ENCODE results near the gene NR1D2.

The NR1D2 gene

DNA sequence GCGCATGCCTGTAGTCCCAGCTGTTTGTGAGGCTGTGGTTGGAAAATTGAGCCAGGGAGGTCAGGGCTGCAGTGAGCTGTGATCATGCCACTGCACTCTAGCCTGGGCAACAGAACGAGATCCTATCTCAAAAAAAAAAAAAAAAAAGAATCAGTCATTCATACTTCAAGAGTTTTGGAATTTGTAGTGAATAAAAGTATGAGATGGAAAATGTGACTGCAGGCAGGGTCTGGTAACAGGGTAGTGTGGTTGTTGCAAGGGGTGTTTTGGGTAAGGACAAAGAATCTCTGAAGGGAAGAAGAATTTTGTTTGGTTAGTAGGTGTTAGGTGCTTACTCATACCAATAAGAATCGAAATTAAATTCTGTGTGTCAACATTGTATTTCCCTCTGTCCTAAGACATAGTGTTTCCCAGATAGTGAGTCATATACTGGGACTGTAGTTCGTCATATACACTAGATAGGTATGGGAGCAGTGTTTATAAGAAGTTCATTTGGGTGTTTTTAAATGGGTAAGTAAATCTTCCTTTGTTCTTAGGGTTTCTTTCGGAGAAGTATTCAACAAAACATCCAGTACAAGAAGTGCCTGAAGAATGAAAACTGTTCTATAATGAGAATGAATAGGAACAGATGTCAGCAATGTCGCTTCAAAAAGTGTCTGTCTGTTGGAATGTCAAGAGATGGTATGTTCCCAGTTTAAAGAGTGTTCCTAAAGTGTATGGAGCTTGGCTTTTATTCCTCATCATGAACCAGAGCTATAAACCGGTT, 14.2 kb downstream of the NR1D2 start:
- Histone ChIP-seq H3K4me3 (ENCODE audit: low read depth in 1 of 2, low read length in 2 of 2) (no peak overlapping the region), H3K27ac (ENCODE audit: low read depth, low read length) (no peak overlapping the region), H3K27me3 (ENCODE audit: control insufficient read depth in 1 of 2, insufficient read depth in 2 of 2, low read length in 2 of 2) (no peaks in the 10 kb centered on the region), H3K4me1 (ENCODE audit: control insufficient read depth in 1 of 2, insufficient read depth in 2 of 2, low read length in 2 of 2) (no peaks in the 10 kb centered on the region), H3K9me3 (ENCODE audit: control insufficient read depth in 1 of 2, low read length in 2 of 2) (no peaks in the 10 kb centered on the region), H3K9ac (ENCODE audit: low read depth in 1 of 2, low read length in 2 of 2) (no peak overlapping the region), H3K36me3 (ENCODE audit: control insufficient read depth in 1 of 2, insufficient read depth in 2 of 2, low read length in 2 of 2) (peaks cover 13 to 42% of the 10 kb centered on the region in 2 donors)

DNA sequence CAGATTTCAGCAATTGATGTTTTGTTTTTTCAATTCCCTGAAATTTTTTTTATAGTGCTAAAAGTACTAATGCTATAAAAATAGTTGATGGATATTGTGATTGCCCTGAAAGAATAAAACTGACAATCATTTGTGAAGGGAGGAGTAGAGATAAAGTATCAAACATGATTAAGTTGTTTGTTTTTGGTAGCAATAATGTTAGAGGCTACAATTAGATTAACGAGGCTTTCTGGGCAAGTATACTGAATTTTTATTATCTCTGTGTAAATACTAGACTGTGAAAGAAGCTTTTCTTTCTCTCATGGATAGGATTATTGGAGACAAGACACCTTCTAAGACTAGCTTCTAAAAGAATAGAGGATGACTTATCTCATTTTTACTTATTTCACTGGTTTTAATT, 15.6 kb downstream of the NR1D2 start:
- no peaks in the 10 kb centered on the region for H3K9me3 ChIP-seq (ENCODE audit: control insufficient read depth in 1 of 2, low read length in 2 of 2)
- H3K9ac ChIP-seq (ENCODE audit: low read depth in 1 of 2, low read length in 2 of 2), result no peak overlapping the region
- no peak overlapping the region for H3K27ac ChIP-seq (ENCODE audit: low read depth, low read length)
- H3K27me3 ChIP-seq (ENCODE audit: control insufficient read depth in 1 of 2, insufficient read depth in 2 of 2, low read length in 2 of 2), result no peaks in the 10 kb centered on the region
- no peak overlapping the region for H3K4me3 ChIP-seq (ENCODE audit: low read depth in 1 of 2, low read length in 2 of 2)
- H3K36me3 ChIP-seq (ENCODE audit: control insufficient read depth in 1 of 2, insufficient read depth in 2 of 2, low read length in 2 of 2), result peaks cover 9 to 42% of the 10 kb centered on the region in 2 donors
- no peaks in the 10 kb centered on the region for H3K4me1 ChIP-seq (ENCODE audit: control insufficient read depth in 1 of 2, insufficient read depth in 2 of 2, low read length in 2 of 2)

DNA sequence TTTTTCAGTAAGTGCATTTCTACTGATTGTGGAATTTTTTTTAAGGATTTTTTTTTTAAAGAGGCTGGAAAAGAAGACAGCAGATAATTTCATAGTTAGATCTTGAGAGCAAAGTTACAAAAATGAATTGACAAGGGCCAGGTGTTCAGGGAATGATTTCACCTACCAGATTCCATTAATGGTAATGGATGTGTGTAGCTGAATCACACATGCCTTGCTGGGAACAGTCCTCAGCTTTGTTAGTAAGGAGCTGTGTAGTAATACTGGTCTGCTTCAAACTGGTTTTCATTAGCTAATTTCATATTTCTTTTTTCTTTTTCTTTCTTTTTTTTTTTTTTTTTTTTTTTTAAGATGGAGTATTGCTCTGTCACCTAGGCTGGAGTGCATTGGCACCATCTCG, 16.0 kb downstream of the NR1D2 start:
- Histone ChIP-seq H3K4me1 (ENCODE audit: control insufficient read depth in 1 of 2, insufficient read depth in 2 of 2, low read length in 2 of 2) (no peaks in the 10 kb centered on the region), H3K9me3 (ENCODE audit: control insufficient read depth in 1 of 2, low read length in 2 of 2) (no peaks in the 10 kb centered on the region), H3K9ac (ENCODE audit: low read depth in 1 of 2, low read length in 2 of 2) (no peak overlapping the region), H3K36me3 (ENCODE audit: control insufficient read depth in 1 of 2, insufficient read depth in 2 of 2, low read length in 2 of 2) (peaks cover 13 to 46% of the 10 kb centered on the region in 2 donors), H3K27me3 (ENCODE audit: control insufficient read depth in 1 of 2, insufficient read depth in 2 of 2, low read length in 2 of 2) (no peaks in the 10 kb centered on the region), H3K4me3 (ENCODE audit: low read depth in 1 of 2, low read length in 2 of 2) (no peak overlapping the region), H3K27ac (ENCODE audit: low read depth, low read length) (no peak overlapping the region)

- no peaks in the 10 kb centered on the region for H3K4me1 ChIP-seq (ENCODE audit: control insufficient read depth in 1 of 2, insufficient read depth in 2 of 2, low read length in 2 of 2)
- H3K36me3 ChIP-seq (ENCODE audit: control insufficient read depth in 1 of 2, insufficient read depth in 2 of 2, low read length in 2 of 2), result peaks cover 16 to 41% of the 10 kb centered on the region in 2 donors
- no peaks in the 10 kb centered on the region for H3K27me3 ChIP-seq (ENCODE audit: control insufficient read depth in 1 of 2, insufficient read depth in 2 of 2, low read length in 2 of 2)
Measured at GRCh38 chr3:23961913-23962312, 16.8 kb downstream of the NR1D2 start.

DNA sequence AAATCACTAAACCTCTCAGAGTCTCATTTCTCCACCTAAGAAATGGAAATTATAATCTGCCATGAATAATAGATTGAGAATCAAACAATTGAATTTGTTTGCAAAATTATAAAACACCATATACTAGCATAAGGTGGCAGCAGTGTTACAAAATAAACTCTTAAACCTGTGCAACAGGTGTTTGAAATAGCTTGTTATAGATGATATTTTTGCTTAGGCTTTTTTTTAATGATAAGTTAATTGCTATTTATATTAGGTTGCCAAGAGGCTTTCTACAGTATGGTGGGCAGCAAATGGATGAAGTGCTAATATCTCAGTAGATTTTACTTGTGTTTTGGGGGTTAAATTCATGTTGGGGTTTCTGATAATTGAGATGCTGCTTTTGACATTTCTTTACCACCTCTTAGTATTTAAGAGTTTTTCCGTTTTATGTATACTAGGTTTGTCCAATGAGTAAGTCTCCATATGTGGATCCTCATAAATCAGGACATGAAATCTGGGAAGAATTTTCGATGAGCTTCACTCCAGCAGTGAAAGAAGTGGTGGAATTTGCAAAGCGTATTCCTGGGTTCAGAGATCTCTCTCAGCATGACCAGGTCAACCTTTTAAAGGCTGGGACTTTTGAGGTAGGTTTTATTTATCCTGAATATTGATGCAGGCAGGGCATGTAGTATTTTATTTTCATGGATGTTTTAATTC, 19.6 kb downstream of the NR1D2 start:
- Histone ChIP-seq H3K4me1 (ENCODE audit: control insufficient read depth in 1 of 2, insufficient read depth in 2 of 2, low read length in 2 of 2) (no peaks in the 10 kb centered on the region), H3K36me3 (ENCODE audit: control insufficient read depth in 1 of 2, insufficient read depth in 2 of 2, low read length in 2 of 2) (peaks cover 28 to 56% of the 10 kb centered on the region in 2 donors), H3K9me3 (ENCODE audit: control insufficient read depth in 1 of 2, low read length in 2 of 2) (no peaks in the 10 kb centered on the region), H3K9ac (ENCODE audit: low read depth in 1 of 2, low read length in 2 of 2) (no peak overlapping the region), H3K27me3 (ENCODE audit: control insufficient read depth in 1 of 2, insufficient read depth in 2 of 2, low read length in 2 of 2) (no peaks in the 10 kb centered on the region), H3K27ac (ENCODE audit: low read depth, low read length) (no peak overlapping the region), H3K4me3 (ENCODE audit: low read depth in 1 of 2, low read length in 2 of 2) (no peak overlapping the region)

More at GRCh38 chr3:23961913-23962312, 16.8 kb downstream of the NR1D2 start:
- no peaks in the 10 kb centered on the region for H3K9me3 ChIP-seq (ENCODE audit: control insufficient read depth in 1 of 2, low read length in 2 of 2)
- no peak overlapping the region for H3K27ac ChIP-seq (ENCODE audit: low read depth, low read length)
- H3K4me3 ChIP-seq (ENCODE audit: low read depth in 1 of 2, low read length in 2 of 2), result no peak overlapping the region
- no peak overlapping the region for H3K9ac ChIP-seq (ENCODE audit: low read depth in 1 of 2, low read length in 2 of 2)

DNA sequence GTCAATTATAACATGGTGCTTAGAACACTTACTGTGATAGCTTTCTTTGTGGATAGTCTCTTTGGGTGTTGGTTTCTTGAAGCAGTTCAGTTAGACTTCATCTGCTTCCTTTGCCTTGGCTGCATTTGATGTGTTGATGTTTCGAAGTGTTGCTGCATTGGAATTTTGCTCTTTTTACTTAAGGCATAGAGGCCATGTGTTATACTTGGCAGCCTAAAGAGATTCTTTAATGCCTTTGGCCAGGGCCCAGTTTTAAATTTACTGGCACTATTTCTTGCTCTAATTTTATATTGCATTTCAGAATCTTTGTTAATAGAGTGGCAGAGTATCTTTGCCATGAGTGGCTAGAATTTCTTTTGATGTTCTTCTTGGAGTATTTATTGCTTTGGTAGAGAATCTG, 21.2 kb downstream of the NR1D2 start:
- H3K4me1 ChIP-seq (ENCODE audit: control insufficient read depth in 1 of 2, insufficient read depth in 2 of 2, low read length in 2 of 2), result no peaks in the 10 kb centered on the region
- no peaks in the 10 kb centered on the region for H3K27me3 ChIP-seq (ENCODE audit: control insufficient read depth in 1 of 2, insufficient read depth in 2 of 2, low read length in 2 of 2)
- no peak overlapping the region for H3K27ac ChIP-seq (ENCODE audit: low read depth, low read length)
- peaks cover 28 to 40% of the 10 kb centered on the region in 2 donors for H3K36me3 ChIP-seq (ENCODE audit: control insufficient read depth in 1 of 2, insufficient read depth in 2 of 2, low read length in 2 of 2)
- H3K4me3 ChIP-seq (ENCODE audit: low read depth in 1 of 2, low read length in 2 of 2), result no peak overlapping the region
- H3K9me3 ChIP-seq (ENCODE audit: control insufficient read depth in 1 of 2, low read length in 2 of 2), result no peaks in the 10 kb centered on the region
- no peak overlapping the region for H3K9ac ChIP-seq (ENCODE audit: low read depth in 1 of 2, low read length in 2 of 2)

DNA sequence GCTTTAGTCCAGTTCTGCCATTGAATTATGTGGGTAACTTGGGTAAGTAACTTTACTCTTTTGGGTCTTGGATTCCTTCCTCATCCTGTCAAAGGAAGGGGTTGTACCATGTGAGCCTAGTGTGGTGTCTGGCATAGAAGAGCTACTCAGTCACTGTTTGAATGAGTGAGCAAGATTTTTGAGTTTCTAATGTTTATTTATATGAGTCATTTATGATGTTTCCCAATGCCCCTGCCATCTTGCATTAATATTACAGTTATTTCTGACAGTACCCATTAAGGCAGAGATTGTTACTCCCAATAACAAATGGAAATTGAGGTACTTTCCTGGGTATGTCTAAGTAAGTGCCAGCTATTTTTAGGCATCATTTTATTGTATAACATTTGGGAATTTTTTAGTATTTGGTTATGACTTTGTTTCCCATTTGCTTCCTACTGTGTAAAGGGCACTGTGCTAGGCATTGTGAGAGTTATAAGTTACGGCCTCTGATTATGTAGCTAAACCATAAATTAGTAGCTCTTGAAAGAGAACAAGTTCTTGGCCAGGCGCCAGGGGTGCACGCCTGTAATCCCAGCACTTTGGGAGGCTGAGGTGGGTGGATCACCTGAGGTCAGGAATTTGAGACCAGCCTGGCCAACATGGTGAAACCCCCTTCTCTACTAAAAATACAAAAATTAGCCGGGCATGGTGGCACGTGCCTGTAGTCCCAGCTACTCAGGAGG, 23.5 kb downstream of the NR1D2 start:
- peaks cover 23 to 28% of the 10 kb centered on the region in 2 donors for H3K36me3 ChIP-seq (ENCODE audit: control insufficient read depth in 1 of 2, insufficient read depth in 2 of 2, low read length in 2 of 2)
- H3K9ac ChIP-seq (ENCODE audit: low read depth in 1 of 2, low read length in 2 of 2), result no peak overlapping the region
- no peaks in the 10 kb centered on the region for H3K27me3 ChIP-seq (ENCODE audit: control insufficient read depth in 1 of 2, insufficient read depth in 2 of 2, low read length in 2 of 2)
- H3K4me1 ChIP-seq (ENCODE audit: control insufficient read depth in 1 of 2, insufficient read depth in 2 of 2, low read length in 2 of 2), result no peaks in the 10 kb centered on the region
- H3K9me3 ChIP-seq (ENCODE audit: control insufficient read depth in 1 of 2, low read length in 2 of 2), result no peaks in the 10 kb centered on the region
- H3K27ac ChIP-seq (ENCODE audit: low read depth, low read length), result no peak overlapping the region
- H3K4me3 ChIP-seq (ENCODE audit: low read depth in 1 of 2, low read length in 2 of 2), result no peak overlapping the region

GRCh38 chr3:23969393-23969792, 24.3 kb downstream of the NR1D2 start:
- Histone ChIP-seq H3K27ac (ENCODE audit: low read depth, low read length) (no peak overlapping the region), H3K9ac (ENCODE audit: low read depth in 1 of 2, low read length in 2 of 2) (no peak overlapping the region), H3K36me3 (ENCODE audit: control insufficient read depth in 1 of 2, insufficient read depth in 2 of 2, low read length in 2 of 2) (peaks cover 23 to 31% of the 10 kb centered on the region in 2 donors), H3K9me3 (ENCODE audit: control insufficient read depth in 1 of 2, low read length in 2 of 2) (no peaks in the 10 kb centered on the region), H3K4me1 (ENCODE audit: control insufficient read depth in 1 of 2, insufficient read depth in 2 of 2, low read length in 2 of 2) (no peaks in the 10 kb centered on the region), H3K27me3 (ENCODE audit: control insufficient read depth in 1 of 2, insufficient read depth in 2 of 2, low read length in 2 of 2) (no peaks in the 10 kb centered on the region), H3K4me3 (ENCODE audit: low read depth in 1 of 2, low read length in 2 of 2) (no peak overlapping the region)

DNA sequence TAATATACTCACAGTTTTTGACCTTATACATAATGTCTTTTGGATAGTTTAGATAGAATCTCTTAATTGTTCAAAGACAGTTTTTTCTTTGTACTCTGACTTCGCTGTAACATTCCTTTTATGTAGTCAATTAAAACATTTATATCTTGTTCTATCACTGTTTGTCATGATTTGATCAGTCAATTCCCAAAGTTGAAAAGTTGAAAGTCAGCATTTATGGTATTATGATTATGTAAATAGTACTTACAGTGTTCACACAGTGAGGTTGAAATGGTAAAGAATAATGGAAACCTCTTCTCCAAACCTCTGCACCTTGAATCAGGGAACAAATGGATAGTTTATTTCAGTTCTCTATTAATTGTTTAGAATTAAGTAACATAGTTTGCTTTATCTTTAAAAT, 26.6 kb downstream of the NR1D2 start:
- Histone ChIP-seq H3K9me3 (ENCODE audit: control insufficient read depth in 1 of 2, low read length in 2 of 2) (peaks cover 0 to 3% of the 10 kb centered on the region in 2 donors), H3K9ac (ENCODE audit: low read depth in 1 of 2, low read length in 2 of 2) (no peak overlapping the region), H3K4me1 (ENCODE audit: control insufficient read depth in 1 of 2, insufficient read depth in 2 of 2, low read length in 2 of 2) (no peaks in the 10 kb centered on the region), H3K36me3 (ENCODE audit: control insufficient read depth in 1 of 2, insufficient read depth in 2 of 2, low read length in 2 of 2) (peaks cover 22 to 26% of the 10 kb centered on the region in 2 donors), H3K4me3 (ENCODE audit: low read depth in 1 of 2, low read length in 2 of 2) (no peak overlapping the region), H3K27ac (ENCODE audit: low read depth, low read length) (no peak overlapping the region), H3K27me3 (ENCODE audit: control insufficient read depth in 1 of 2, insufficient read depth in 2 of 2, low read length in 2 of 2) (no peaks in the 10 kb centered on the region)

GRCh38 chr3:23976555-23976954, 31.5 kb downstream of the NR1D2 start:
- Histone ChIP-seq H3K27ac (ENCODE audit: low read depth, low read length) (no peak overlapping the region), H3K36me3 (ENCODE audit: control insufficient read depth in 1 of 2, insufficient read depth in 2 of 2, low read length in 2 of 2) (peaks cover 19 to 25% of the 10 kb centered on the region in 2 donors), H3K27me3 (ENCODE audit: control insufficient read depth in 1 of 2, insufficient read depth in 2 of 2, low read length in 2 of 2) (no peaks in the 10 kb centered on the region), H3K9me3 (ENCODE audit: control insufficient read depth in 1 of 2, low read length in 2 of 2) (peaks cover 0 to 3% of the 10 kb centered on the region in 2 donors), H3K4me1 (ENCODE audit: control insufficient read depth in 1 of 2, insufficient read depth in 2 of 2, low read length in 2 of 2) (no peaks in the 10 kb centered on the region), H3K9ac (ENCODE audit: low read depth in 1 of 2, low read length in 2 of 2) (no peak overlapping the region), H3K4me3 (ENCODE audit: low read depth in 1 of 2, low read length in 2 of 2) (no peak overlapping the region)

Data from duodenal mucosa (tissue), 2 donors.